Peyer's patch (tissue), 4 donors: ENCODE measurements around the gene ORAI3.

ENCODE experiments used
- CTCF ChIP-seq, 6 experiments: fragments of 450-650 bp in 4 of 6; fragments of 200-600 bp in 2 of 6; sonication (generic) in 1 of 6; IDR thresholded peaks; one replicate each; pipeline ENCODE4 v1.5.1; 2017 to 2019; ENCODE audit warnings: antibody characterized with exemption in 6 of 6, mild to moderate bottlenecking in 3 of 6, moderate library complexity in 1 of 6
- POLR2A ChIP-seq, 2 donors: fragments of 450-650 bp; IDR thresholded peaks; one replicate each; pipeline ENCODE4 v1.5.1; 2017; ENCODE audit warnings: antibody characterized with exemption in 2 of 2, mild to moderate bottlenecking in 2 of 2, moderate library complexity in 2 of 2

- no peak for TF ChIP-seq CTCF (IDR thresholded peaks at IDR 0.05)
- TF ChIP-seq POLR2A (IDR thresholded peaks at IDR 0.05) = no peak
Measured at GRCh38 chr16:30991052-30991451, 42.2 kb downstream of the ORAI3 start.
